Stimulated activated CD8-positive, alpha-beta memory T cell treated with anti-CD3 and anti-CD28 coated beads, Interleukin-7, amount 100 ng/mL, for 1 hour (primary cell): Measurements from ENCODE around the gene RBMS1.
"Not testable (repeated sequence)": the region's sequence is repeated elsewhere in the genome, so short reads cannot be mapped to it uniquely, and the experiment has no call there.

Experiments
- DNase-seq, 2 donors: peaks; one replicate each; pipeline ENCODE4 v3.0.0-alpha.2; 2020; ENCODE audit warnings: low read depth in 2 of 2

Gene RBMS1

DNA sequence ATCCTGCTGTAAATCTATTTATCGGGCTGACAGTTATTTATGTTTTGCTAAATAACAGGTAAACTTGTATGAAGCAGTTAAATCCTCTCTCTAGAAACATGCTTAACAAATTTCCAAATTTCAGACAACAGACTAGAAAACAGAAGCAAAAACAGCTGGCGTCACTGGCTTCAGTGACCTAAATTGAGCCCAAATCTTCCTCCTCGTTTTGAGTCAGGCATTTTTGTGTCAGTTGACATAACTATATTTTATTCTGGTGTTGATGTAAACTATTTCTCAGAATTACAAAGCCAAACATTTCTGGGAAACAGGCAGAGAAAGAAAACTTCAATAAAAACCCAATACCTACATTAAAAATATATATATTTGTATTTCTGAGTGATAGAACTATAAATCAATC, 21.7 kb downstream of the RBMS1 start:
- DNase-seq: no peak

DNA sequence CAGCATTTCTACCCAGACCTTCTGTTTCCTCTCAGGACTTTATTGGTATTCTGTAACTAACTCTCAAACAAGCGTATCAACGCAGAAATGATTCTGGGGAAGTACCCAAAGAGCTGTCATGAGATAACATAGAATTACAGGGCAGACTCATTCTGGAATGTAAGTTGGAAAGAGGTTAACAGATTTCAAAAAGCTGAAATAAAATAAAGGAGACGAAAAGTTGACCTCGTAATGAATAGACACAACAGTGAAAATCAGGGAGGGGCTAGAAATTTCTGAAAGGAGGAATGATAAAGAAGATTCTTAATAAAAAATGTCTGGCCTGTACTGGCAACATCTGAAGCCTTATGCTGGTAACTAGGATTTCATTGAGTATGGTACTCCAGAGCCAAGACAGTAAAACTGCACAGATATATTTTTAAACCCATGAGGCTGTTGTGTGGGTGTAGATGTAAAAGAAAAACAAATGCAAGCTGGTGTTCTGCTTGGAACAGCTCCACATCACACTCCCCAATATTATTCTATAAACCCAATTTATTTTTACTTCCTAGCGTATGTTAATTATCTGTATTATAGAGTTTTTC, 23.9 kb downstream of the RBMS1 start:
- DNase-seq: no peak

- DNase-seq: no peak
These were observed 24.4 kb downstream of the RBMS1 start for GRCh38 chr2:160469164-160469563.

DNA sequence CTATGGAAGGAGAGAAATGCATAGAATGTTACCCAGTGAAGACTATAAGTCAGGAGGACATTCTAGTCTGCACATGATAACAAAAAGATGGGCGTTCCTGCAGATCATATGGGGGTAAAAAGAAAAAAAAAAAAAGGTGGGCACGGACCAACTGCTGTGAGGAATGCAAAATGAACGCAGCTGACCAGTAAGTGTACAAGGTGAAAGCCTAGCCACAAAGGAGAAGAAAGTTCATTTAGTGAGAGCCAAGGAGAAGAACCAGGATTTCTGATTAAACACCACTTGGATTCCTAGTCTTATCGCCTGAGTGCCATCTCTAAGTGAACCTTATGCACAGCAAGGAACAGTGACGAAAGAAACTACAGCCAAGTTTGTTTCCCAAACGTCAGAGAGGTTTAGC, 26.5 kb downstream of the RBMS1 start:
- no peak for DNase-seq

- no peak for DNase-seq
These were observed 28.2 kb downstream of the RBMS1 start for GRCh38 chr2:160465406-160465805.

DNA sequence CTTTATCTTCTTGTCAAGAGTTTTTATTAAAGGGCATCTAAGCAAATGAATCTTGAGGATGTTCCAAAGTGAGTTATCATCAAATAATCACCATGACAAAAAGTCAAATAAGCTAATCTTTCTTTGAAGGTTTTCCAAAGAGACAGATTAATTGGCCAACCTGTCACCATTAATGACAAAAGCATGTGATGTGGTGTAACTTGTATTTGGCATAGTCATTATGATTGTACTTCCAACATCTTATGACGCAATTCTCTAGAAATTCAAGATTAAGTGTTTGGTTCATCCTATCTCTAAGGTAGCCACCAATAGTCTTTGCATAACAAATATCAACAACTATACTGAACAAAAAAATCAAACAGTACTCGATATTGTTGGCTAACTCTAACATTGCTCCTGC, 28.6 kb downstream of the RBMS1 start:
- DNase-seq: no peak

DNA sequence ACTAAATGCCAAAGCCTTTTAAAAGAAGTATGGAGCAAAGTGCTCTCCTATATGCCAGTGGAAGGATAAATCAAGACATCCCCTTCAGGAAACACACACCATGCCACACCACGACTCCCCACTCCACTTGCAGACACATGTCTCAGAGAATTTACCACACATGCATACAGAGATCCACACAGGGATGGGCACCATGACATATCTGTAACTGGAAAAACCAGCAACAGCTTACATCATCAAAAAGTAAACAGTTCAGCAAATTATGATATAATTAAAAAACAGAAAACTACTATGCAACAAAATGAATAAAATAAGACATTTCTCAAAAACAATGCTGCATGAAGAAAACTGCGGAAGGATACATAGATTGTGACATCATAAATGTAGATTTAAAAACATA, 29.6 kb downstream of the RBMS1 start:
- DNase-seq: no peak

- DNase-seq: no peak
These were observed 30.4 kb downstream of the RBMS1 start for GRCh38 chr2:160463245-160463644.

GRCh38 chr2:160460333-160460731, 33.3 kb downstream of the RBMS1 start:
- no peak for DNase-seq

- no peak for DNase-seq
These were observed 33.9 kb downstream of the RBMS1 start for GRCh38 chr2:160459538-160460332.

DNA sequence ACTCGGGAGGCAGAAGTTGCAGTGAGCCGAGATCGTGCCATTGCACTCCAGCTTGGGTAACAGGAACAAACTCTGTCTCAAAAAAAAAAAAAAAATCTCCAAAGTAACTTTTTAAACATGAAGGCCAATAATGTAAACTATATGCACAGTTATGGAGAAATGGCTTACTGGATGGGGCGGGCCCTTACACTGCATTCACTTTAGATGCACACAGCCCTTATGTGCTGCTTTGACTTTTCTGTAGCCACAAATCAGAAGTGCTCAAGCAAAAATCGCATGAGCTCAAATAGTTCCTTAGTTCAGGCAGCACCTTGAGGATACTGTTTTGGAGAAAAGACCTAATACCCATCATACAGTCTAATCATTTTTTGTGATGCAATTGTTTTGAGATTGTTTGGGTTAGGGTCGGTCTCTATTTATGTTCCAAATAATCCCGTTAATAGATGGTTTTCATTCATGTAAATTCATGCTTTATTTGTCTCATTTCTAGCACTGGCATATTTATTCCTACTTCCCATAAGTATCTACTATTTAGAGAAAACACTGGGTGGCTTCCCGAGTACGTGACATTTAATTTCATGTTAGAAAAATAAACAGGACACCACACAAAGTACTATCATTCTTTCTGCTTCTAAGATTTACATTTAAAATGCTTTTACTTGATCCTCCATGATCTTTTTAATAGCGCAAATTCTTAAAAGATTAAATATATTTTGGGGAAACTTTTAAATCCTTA, 34.7 kb downstream of the RBMS1 start:
- no peak for DNase-seq

DNA sequence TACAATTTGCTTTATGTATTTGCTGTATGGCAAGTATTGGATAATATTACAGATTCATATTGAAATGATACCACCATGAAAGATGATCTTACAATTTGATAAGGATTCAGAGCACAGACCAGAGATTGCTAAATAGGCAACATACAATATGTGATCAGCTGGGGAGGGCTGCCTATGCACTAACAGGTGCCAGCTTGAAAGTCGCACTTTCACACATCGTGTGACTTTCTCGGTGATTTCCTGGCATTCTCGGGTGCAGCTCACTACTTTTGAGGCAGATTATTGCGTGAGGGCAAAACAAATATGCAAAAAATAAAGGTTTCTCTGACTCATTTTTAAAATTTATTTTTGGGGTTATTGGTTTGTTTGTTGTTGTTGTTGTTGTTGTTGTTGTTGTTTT, 36.0 kb downstream of the RBMS1 start:
- DNase-seq: no peak

DNA sequence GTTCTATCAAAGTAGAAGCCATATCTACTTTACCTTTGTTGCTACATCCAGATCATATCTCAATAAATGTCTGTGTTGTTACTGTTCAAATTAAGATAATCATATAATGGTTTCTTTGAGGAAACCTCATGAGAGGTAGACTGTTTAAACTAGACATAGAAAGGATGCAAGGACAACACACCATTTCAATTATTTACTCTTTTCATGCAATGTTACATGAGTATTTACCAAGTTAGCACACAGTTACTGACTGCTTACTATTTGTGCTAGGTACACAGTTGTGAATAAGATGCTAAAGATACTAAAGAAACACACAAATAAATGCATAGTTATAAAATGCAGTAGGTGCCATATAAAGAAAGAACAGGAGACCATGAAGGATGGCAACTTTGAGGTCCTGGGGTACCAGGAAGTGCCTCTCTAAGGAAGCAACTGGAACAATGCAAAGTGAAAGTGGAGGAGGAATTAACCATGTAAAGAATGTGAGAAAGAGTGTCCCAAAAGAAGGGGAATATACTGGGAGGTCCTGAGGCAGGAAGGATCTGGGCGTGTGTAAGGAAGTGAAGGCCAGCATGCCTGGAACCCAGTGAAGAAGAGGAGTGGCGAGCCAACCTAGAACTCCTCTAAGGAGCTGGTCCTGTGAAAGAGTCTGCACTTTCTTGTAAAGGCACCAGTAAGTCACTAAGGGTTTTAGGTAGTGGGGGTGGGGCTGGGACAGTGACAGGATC, 39.4 kb downstream of the RBMS1 start:
- no peak for DNase-seq

DNA sequence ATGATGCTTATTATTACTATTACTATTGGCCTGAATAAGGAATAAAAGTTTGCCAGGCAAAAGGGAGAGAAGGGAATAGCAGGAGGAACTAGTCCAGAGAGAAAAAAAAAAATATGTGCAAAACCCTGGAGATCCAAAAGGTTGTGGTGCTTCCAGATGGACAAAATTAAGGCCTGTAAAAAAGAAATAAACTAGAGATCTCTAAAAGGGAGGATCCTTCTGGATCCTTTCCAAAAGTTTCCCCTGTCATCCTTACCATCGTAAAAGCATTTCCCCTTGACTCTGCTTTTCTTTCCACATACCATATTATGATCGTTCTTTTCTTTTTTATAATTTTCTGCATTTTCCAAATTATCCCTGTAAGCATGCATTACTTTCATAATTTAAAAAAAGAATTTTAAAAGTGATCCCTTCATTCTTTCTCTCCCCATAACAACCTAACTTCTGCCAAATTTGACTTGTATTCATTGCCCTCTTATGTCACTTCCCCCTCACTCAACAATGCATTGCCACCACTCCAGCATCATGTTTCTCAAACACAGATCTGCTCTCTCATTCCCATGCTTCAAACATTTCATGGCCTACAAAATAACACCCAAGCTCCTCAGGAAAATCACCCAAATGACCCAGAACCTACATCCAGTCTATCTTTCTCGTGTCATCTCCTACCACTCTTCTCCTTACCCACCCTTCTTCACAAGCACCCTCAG, 40.3 kb downstream of the RBMS1 start:
- no peak for DNase-seq

- DNase-seq: no peak
These were observed 43.1 kb downstream of the RBMS1 start for GRCh38 chr2:160450486-160450885.

DNA sequence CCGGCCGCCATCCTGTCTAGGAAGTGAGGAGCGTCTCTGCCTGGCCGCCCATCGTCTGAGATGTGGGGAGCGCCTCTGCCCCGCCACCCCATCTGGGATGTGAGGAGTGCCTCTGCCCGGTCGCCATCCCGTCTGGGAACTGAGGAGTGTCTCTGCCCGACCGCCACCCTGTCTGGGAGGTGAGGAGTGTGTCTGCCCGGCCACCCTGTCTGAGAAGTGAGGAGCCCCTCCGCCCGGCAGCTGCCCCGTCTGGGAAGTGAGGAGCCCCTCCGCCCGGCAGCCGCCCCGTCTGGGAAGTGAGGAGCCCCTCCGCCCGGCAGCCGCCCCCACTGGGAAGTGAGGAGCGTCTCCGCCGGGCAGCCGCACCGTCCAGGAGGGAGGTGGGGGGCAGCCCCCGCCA, 44.8 kb downstream of the RBMS1 start:
- DNase-seq: not testable (repeated sequence)

DNA sequence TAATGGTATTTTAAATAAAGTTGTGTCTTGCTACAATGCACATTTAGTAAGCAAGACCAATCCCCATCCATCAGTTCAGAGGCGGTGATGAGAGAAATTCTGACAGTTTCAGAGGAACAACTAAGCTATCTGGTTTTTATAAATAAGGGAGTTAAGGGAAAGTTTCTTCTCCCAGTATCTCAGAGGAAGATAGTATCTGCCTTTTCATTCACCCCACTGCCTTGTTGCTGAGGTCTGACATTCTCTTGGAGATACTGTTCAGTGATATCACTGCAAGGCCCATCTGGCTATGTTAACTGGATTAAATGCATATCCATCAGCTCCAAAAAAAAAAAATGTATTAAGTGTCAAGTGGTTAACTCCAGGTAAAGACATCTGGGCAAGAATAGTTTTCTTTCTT, 47.9 kb downstream of the RBMS1 start:
- DNase-seq: no peak

DNA sequence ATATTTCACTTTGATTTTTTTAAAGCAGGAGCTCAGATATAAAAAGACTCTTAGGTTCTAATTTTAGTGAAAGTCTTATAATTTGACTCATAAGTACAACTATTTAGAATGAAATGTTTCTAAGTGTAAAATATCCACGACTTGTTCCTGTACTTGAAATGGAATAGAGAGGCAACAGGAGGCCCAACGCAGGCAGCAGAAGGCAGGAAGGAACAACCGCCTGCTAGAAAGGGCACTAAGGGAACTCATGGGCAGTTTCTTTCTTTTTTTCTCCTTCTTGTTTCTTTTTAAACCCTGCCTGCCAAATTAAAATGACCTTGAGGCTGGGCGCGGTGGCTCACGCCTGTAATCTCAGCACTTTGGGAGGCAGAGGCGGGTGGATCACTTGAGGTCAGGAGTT, 51.0 kb downstream of the RBMS1 start:
- no peak for DNase-seq

DNA sequence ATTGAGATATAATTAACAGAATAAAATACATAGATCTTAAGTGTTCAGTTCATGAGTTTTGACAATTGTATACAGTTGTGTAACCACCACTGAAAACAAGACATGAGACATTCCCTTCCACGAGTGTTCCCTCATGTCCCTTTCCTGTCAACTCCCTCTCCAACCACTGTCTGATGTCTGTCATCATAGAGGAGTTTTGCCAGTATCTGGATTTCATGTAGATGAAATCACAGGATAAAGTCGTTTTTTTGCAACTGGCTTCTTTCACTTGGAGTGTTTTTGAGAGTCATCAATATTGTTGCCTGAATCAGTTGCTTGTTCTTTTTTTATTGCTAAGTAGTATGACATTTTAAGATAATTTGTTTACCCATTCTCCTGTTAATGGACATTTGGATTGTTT, 52.7 kb downstream of the RBMS1 start:
- DNase-seq: no peak

DNA sequence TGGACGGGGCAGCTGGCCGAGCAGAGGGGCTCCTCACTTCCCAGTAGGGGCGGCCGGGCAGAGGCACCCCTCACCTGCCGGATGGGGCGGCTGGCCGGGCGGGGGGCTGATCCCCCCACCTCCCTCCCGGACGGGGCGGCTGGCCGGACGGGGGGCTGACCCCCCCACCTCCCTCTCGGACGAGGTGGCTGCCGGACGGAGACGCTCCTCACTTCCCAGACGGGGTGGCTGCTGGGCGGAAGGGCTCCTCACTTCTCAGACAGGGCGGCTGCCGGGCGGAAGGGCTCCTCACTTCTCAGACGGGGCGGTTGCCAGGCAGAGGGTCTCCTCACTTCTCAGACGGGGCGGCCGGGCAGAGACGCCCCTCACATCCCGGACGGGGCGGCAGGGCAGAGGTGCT, 54.6 kb downstream of the RBMS1 start:
- not testable (repeated sequence) for DNase-seq

- DNase-seq: no peak
These were observed 56.3 kb downstream of the RBMS1 start for GRCh38 chr2:160437273-160437672.
